ENCODE measurements around the gene SPATS2L.

Gene SPATS2L

GRCh38 chr2:200376513-200377354, 70.2 kb downstream of the SPATS2L start:
- DNase-seq (ENCODE audit: low read depth in 2 of 3, low spot score in 2 of 3): no peak

- no peak for DNase-seq (ENCODE audit: low read depth in 2 of 3, low spot score in 2 of 3)
Observed at GRCh38 chr2:200377355-200378336, 71.2 kb downstream of the SPATS2L start.

GRCh38 chr2:200378652-200379290, 72.3 kb downstream of the SPATS2L start:
- no peak for DNase-seq (ENCODE audit: low read depth in 2 of 3, low spot score in 2 of 3)

GRCh38 chr2:200379481-200380090, 73.1 kb downstream of the SPATS2L start:
- no peak for DNase-seq (ENCODE audit: low read depth in 2 of 3, low spot score in 2 of 3)

- DNase-seq (ENCODE audit: low read depth in 2 of 3, low spot score in 2 of 3): no peak
Observed at GRCh38 chr2:200380091-200380561, 73.6 kb downstream of the SPATS2L start.

- no peak for DNase-seq (ENCODE audit: low read depth in 2 of 3, low spot score in 2 of 3)
Observed at GRCh38 chr2:200380833-200381542, 74.5 kb downstream of the SPATS2L start.

GRCh38 chr2:200382874-200383273, 76.4 kb downstream of the SPATS2L start:
- no peak for DNase-seq (ENCODE audit: low read depth in 2 of 3, low spot score in 2 of 3)

- no peak for DNase-seq (ENCODE audit: low read depth in 2 of 3, low spot score in 2 of 3)
Observed at GRCh38 chr2:200383380-200384110, 77.1 kb downstream of the SPATS2L start.

GRCh38 chr2:200385063-200385635, 78.7 kb downstream of the SPATS2L start:
- no peak for DNase-seq (ENCODE audit: low read depth in 2 of 3, low spot score in 2 of 3)

- no peak for DNase-seq (ENCODE audit: low read depth in 2 of 3, low spot score in 2 of 3)
Observed at GRCh38 chr2:200393191-200393590, 86.7 kb downstream of the SPATS2L start.

- no peak for DNase-seq (ENCODE audit: low read depth in 2 of 3, low spot score in 2 of 3)
Observed at GRCh38 chr2:200394045-200394444, 87.6 kb downstream of the SPATS2L start.

- DNase-seq (ENCODE audit: low read depth in 2 of 3, low spot score in 2 of 3): no peak
Observed at GRCh38 chr2:200396781-200397242, 90.3 kb downstream of the SPATS2L start.

GRCh38 chr2:200397785-200398184, 91.3 kb downstream of the SPATS2L start:
- DNase-seq (ENCODE audit: low read depth in 2 of 3, low spot score in 2 of 3): no peak

GRCh38 chr2:200399046-200399445, 92.6 kb downstream of the SPATS2L start:
- no peak for DNase-seq (ENCODE audit: low read depth in 2 of 3, low spot score in 2 of 3)

- DNase-seq (ENCODE audit: low read depth in 2 of 3, low spot score in 2 of 3): no peak
Observed at GRCh38 chr2:200399636-200400035, 93.1 kb downstream of the SPATS2L start.

- no peak for DNase-seq (ENCODE audit: low read depth in 2 of 3, low spot score in 2 of 3)
Observed at GRCh38 chr2:200403814-200404213, 97.3 kb downstream of the SPATS2L start.

- no peak for DNase-seq (ENCODE audit: low read depth in 2 of 3, low spot score in 2 of 3)
Observed at GRCh38 chr2:200404615-200405014, 98.1 kb downstream of the SPATS2L start.

GRCh38 chr2:200405599-200406298, 99.3 kb downstream of the SPATS2L start:
- no peak for DNase-seq (ENCODE audit: low read depth in 2 of 3, low spot score in 2 of 3)
